Fibroblast of the aortic adventitia (primary cell): ENCODE measurements around the gene MED22. TPM values are rescaled to one million over a fixed set of nuclear protein-coding genes. Genes with fewer than 3 reads are reported as not detected.

Experiments
- DNase-seq: peaks from one replicate; pipeline ENCODE4 v3.0.0-alpha.2; 2010; ENCODE audit warnings: low read depth
- H3K4me3 ChIP-seq: 2 replicates; pipeline ENCODE4 v1.5.1; 2011; ENCODE audit warnings: low read depth, mild to moderate bottlenecking, control low read depth, low read length, moderate library complexity
- total RNA-seq: library from RNA; depleted of rRNA; stranded (reverse); fragments of >200 nt; gene quantifications from 2 replicates; pipeline ENCODE4 v1.2.3, GENCODE V29; 2012; ENCODE audit warnings: low replicate concordance
- TF ChIP-seq, protein P1 (sequence below): IDR thresholded peaks from 2 replicates; pipeline ENCODE4 v1.5.1; 2011; ENCODE audit warnings: mild to moderate bottlenecking, low read length, control low read depth, inconsistent platforms; ENCODE audit not compliant: insufficient read depth

MED22 gene
- total RNA-seq, 1 donor, result 17.7 TPM

DNA sequence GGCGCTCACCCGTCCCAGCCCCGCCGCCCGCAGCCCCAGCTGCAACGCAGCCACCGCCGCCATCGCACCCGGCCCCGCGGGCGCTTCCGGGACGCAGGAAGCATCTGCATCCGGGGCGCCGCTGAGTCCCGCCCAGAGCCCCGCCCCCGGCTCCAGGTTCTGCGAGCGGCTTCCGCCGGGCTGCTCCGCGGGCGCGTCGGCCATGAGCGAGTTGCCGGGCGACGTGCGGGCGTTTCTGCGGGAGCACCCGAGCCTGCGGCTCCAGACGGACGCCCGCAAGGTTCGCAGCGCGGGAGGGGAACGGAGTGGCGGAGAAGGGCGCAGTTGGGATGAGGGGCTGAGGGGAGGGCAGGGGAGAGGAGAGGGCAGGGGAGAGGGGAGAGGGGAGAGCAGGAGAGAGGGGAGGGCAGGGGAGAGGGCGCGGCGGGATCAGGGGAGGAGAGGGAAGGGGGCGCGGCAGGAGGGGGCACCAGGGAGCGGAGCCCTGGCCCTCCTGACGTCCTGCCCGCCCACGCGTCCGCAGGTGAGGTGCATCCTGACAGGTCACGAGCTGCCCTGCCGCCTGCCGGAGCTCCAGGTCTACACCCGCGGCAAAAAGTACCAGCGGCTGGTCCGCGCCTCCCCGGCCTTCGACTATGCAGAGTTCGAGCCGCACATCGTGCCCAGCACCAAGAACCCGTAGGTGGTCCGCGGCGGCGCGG, 8.6 kb upstream of the MED22 start, which contains the start of the genes SURF1 and SURF2:
TSS of gene SURF1 (minus strand) at position 97 of the 701 bp plus-strand sequence. CDS start at position 63, 34 bp downstream.
TSS of gene SURF2 (plus strand) at position 160 of the 701 bp plus-strand sequence. CDS start at position 203, 43 bp downstream.
- DNase-seq, result peak; percentile 64
- peak within 1 kb of the TSS; percentile 90 for H3K4me3 ChIP-seq
- TF ChIP-seq, protein P1, sequence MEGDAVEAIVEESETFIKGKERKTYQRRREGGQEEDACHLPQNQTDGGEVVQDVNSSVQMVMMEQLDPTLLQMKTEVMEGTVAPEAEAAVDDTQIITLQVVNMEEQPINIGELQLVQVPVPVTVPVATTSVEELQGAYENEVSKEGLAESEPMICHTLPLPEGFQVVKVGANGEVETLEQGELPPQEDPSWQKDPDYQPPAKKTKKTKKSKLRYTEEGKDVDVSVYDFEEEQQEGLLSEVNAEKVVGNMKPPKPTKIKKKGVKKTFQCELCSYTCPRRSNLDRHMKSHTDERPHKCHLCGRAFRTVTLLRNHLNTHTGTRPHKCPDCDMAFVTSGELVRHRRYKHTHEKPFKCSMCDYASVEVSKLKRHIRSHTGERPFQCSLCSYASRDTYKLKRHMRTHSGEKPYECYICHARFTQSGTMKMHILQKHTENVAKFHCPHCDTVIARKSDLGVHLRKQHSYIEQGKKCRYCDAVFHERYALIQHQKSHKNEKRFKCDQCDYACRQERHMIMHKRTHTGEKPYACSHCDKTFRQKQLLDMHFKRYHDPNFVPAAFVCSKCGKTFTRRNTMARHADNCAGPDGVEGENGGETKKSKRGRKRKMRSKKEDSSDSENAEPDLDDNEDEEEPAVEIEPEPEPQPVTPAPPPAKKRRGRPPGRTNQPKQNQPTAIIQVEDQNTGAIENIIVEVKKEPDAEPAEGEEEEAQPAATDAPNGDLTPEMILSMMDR, result no peak

DNA sequence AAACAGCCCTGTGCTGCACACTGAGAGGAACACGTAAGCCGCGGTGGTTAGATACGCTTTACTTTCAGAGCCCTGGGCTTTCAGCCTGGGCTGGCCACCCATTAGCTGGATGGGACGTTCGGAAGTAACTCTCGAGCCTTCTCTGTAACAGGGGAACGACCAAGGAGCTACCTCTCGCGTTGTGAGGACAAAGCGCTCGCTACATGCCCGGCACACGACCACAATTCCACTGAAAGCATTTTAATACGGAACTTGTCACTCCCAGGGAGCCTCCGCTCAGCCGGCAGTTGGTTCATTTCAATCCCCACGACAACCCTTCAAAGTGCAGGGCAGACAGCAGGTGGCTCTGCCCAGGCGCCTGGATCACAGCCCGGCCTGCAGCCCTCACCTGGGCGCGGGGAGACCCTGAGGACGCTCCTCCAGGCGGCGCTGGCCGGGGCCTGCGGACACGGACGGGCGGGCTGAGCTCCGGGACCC, 8.0 kb upstream of the MED22 start:
- no peak for DNase-seq
- TF ChIP-seq, protein P1, result peak; percentile 6
- peak overlapping the region; percentile 90 for H3K4me3 ChIP-seq

DNA sequence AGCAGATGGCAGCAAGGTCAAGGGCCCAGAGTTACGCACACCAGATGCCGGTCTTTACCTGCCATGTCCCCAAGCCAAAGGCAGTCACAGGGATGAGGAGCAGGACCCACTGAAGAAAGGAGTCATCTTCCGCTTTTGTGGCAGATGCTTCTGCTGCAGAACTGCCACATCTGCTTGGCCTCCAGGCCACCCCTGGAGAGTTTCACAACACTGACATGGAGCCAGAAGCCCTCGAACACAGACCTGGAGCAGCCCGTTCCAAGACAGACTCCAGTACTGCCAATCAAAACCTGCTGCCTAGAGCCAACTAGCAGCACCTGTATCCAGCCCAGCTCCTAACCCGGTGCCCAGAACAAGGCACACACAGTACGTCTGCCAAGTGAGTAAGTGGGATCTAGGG, 6.8 kb upstream of the MED22 start:
- H3K4me3 ChIP-seq, result no peak overlapping the region
- TF ChIP-seq, protein P1, result no peak
- DNase-seq, result no peak

DNA sequence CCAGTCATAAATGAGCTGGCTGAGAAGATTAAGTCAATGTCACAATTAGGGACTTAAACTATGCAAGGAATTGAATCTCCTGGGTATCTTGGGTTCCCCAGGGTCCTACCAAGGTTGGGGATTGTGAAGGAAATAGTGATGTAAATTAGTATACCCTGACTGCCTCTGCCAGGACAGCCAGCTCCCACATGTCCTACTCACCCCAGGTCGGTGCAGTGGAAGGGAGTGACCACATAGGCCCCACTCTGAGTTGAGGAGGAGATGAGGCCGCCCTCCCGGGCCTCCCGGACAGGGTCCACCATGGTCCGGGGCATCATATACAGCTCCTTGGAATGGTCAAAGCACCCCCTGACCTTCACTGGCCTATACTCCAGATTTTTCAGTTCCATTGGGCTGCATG, 5.6 kb upstream of the MED22 start:
- DNase-seq, result no peak
- TF ChIP-seq, protein P1, result no peak
- no peak overlapping the region for H3K4me3 ChIP-seq

DNA sequence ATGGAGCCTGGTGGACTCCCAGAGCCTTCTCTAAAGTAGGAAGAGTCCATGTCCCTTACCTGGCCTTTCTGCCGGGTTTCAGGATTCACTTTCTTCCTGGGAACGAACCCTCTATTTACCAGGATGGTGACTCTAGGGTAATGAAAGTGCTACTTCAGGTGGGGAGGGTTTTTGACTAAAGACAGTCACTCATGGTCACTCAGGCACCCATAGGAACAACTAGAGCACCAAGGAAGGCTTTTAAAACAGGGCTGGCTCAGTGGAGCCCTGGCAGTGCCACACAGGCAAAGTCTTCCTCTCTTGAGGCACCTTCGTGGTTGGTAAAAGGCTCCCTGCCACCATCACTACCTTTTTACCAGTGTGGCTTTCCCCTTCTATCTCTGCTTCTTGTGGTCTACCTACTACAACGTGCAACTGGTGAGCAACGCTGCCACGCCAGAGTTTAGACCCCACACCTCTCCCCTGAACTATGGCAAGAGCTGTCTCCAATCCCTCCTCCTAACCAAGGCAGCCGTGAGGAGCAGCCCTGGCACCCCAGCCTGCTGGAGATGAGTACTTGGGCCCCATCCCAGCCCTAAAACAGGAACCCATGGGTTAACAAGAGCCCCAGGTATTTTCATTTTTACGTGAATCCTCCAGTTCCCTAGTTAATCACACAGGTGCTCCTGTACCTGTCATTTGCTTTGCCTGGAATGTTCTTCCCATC, 4.9 kb upstream of the MED22 start:
- no peak overlapping the region for H3K4me3 ChIP-seq
- no peak for DNase-seq
- TF ChIP-seq, protein P1, result no peak

DNA sequence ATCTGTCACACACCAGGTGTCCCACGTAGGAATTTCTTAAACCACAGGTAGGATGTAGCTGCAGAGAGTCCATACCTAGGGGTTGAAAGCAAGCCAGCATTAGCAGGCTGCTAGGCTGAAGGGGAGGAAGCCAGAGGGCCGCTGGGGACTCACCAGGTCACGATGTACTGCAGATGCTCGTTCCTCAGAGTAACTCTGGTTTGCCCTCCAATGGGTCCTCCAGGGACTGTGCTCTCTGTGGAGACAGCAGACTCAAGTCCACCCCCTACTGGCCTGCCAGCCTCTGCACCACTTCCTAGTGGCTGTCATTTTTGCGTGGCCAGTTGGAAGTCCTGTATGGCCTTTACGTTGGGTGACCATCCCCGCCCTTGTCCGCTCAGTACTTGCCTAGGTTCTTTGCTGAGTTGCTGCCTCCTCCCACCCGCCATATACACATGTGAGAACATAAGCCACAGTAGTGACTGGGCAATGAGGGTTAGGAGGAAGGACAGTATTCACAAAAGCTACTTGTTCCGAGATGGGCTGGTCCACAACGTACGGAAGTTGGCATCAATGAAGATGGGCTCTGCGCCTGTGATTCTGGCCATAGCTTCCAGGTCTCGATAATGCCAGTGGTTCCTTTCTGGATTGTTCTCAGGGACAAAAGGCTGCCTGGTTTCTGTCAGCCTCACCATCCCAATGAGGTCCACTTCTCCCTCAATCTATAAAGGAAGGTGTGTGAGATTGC, 4.1 kb upstream of the MED22 start:
- no peak overlapping the region for H3K4me3 ChIP-seq
- peak; percentile 56 for DNase-seq
- TF ChIP-seq, protein P1, result peak; percentile 64
